Activated B cell treated with CpG ODN at 0.5 μM for 24 hours (primary cell): Measurements from ENCODE around the gene ACAP2. TPM values are rescaled to one million over a fixed set of nuclear protein-coding genes. Genes with fewer than 3 reads are reported as not detected.

Experiments
- ATAC-seq: fragments of 200-7000 bp; cut with Tn5 transposase; one replicate; pipeline ENCODE4 v1.10.0; 2021; ENCODE audit warnings: low read depth, mild to moderate bottlenecking, moderate library complexity
- CTCF ChIA-PET: fragments of 350-600 bp; sonication (Branson Sonifier 250); formaldehyde crosslinking; loops from one replicate; lab custom pipeline; 2021; ENCODE audit warnings: antibody characterized with exemption; lab: Charles Lee
- POLR2A ChIA-PET: fragments of 350-600 bp; sonication (Branson Sonifier 250); formaldehyde crosslinking; loops from one replicate; lab custom pipeline; 2021; ENCODE audit warnings: antibody characterized with exemption; lab: Charles Lee
- DNase-seq: peaks from one replicate; pipeline ENCODE4 v3.0.0; 2022
- H3K27ac Mint-ChIP-seq: one replicate; pipeline ENCODE4 v1.8.0; 2020; ENCODE audit warnings: mixed read lengths
- H3K27me3 Mint-ChIP-seq: one replicate; pipeline ENCODE4 v1.8.0; 2021; ENCODE audit warnings: mixed read lengths
- H3K36me3 Mint-ChIP-seq: one replicate; pipeline ENCODE4 v1.8.0; 2021; ENCODE audit warnings: low read depth, mixed read lengths
- H3K4me1 Mint-ChIP-seq: one replicate; pipeline ENCODE4 v1.8.0; 2021; ENCODE audit warnings: mixed read lengths
- H3K4me3 Mint-ChIP-seq: one replicate; pipeline ENCODE4 v1.8.0; 2020; ENCODE audit warnings: mild to moderate bottlenecking, mixed read lengths
- H3K9me3 Mint-ChIP-seq: one replicate; pipeline ENCODE4 v1.8.0; 2020; ENCODE audit warnings: mixed read lengths
- CTCF ChIP-seq: fragments of 200-600 bp; IDR thresholded peaks from one replicate; pipeline ENCODE4 v1.8.0; 2022; ENCODE audit warnings: antibody characterized with exemption, mild to moderate bottlenecking
- intact Hi-C: fragments of 100-400 bp; cut with micrococcal nuclease; formaldehyde crosslinking; loops from one replicate; pipeline ENCODE4 v1.15.1; 2024
- total RNA-seq: library from RNA; stranded (reverse); gene quantifications from 2 replicates; pipeline ENCODE4 v1.2.3, GENCODE V29; 2022

The ACAP2 gene
- total RNA-seq, 1 donor from 2014 or later, result 89.7 TPM

DNA sequence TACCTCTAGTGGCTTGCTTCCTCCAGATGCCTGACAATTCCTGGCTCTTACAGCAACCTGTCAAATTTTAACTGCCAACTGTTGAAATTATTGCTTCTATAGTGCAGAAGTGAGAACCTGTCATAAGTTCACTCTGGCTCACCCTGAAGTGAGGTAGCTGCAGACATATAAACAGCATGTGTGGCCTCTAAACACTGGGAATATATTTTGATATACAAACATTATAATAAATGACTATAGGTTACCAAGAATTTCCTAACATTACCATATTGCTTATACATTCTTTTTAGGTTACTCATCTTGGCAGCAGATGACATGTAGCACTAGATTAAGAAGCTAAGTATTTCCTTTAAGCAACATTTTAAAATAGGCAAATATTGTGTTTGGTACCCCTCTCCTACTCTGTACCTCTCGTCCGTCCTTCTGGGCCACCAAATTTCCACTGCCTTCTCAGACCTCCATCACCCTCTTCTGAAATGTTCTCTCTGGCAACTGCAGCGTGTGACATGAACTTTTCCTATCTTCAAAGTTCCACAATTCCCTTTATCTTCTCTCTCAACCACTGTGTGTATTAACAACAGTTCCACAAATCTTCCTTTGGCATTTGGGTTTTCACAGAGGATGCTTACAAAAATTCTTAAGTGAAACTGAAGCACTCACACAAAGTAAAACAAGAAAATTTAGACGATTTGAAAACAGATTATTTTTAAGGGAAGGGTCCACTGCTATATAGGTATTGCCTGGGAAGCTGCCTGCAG lies 156.5 kb downstream of the ACAP2 start:
- Mint-ChIP-seq H3K36me3 (peaks cover 75% of the 10 kb centered on the region), H3K4me3 (no peak overlapping the region), H3K4me1 (no peaks in the 10 kb centered on the region), H3K27me3 (no peaks in the 10 kb centered on the region), H3K27ac (no peak overlapping the region), H3K9me3 (no peaks in the 10 kb centered on the region)
- DNase-seq (no peak), ATAC-seq (no peak)
- ChIA-PET POLR2A (interaction anchor here (1.3 kb wide), 1 partner anchor 15 kb away, joined by 3 read pairs; the partner anchor contains the start of gene XXYLT1), CTCF (interaction anchor here (1.8 kb wide), 1 partner anchor 15 kb away, joined by 5 read pairs; the partner anchor contains the start of gene XXYLT1)
- no peak for TF ChIP-seq CTCF
- intact Hi-C loops, result no loop called here

DNA sequence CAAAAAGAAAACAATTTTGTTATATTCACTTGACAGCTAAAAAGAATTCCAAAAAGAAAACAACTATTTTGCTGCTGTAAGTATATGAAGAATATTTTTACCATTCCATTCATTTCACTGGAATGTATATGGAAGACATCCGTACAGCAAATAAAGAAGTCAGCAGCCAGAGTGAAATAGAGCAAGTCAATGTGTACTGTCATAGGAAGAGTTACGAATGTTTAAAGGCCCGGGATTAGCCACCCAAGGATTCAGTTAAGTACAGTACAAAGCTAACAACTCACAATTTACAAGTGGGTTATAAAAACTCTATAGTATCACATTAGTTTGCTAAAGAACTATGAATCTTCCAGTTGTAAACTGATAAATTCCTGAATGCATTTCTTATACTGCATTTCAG lies 157.4 kb downstream of the ACAP2 start:
- Mint-ChIP-seq H3K4me3 (no peak overlapping the region), H3K27ac (no peak overlapping the region), H3K27me3 (no peaks in the 10 kb centered on the region), H3K36me3 (peaks cover 72% of the 10 kb centered on the region), H3K4me1 (no peaks in the 10 kb centered on the region), H3K9me3 (no peaks in the 10 kb centered on the region)
- no peak for TF ChIP-seq CTCF
- ATAC-seq (no peak), DNase-seq (no peak)
- ChIA-PET CTCF (interaction anchor here (1.8 kb wide), 1 partner anchor 14 kb away, joined by 5 read pairs; the partner anchor contains the start of gene XXYLT1), POLR2A (no interaction called here)
- intact Hi-C loops, result no loop called here

- Mint-ChIP-seq H3K27me3 (no peaks in the 10 kb centered on the region), H3K9me3 (no peaks in the 10 kb centered on the region), H3K27ac (no peak overlapping the region), H3K36me3 (peaks cover 67% of the 10 kb centered on the region), H3K4me1 (no peaks in the 10 kb centered on the region), H3K4me3 (no peak overlapping the region)
- ChIA-PET POLR2A (no interaction called here), CTCF (interaction anchor here (1.8 kb wide), 1 partner anchor 14 kb away, joined by 5 read pairs; the partner anchor contains the start of gene XXYLT1)
- TF ChIP-seq CTCF, result no peak
- intact Hi-C loops, result no loop called here
- no peak for DNase-seq
- no peak for ATAC-seq
Observed at GRCh38 chr3:195284842-195285241, 158.0 kb downstream of the ACAP2 start.

- POLR2A ChIA-PET, result interaction anchor here (1.4 kb wide), 1 partner anchor 9 kb away, joined by 3 read pairs; no protein-coding TSS in a partner anchor
Observed at GRCh38 chr3:195282961-195283360, 159.9 kb downstream of the ACAP2 start.

More at GRCh38 chr3:195282961-195283360, 159.9 kb downstream of the ACAP2 start:
- no peak overlapping the region for H3K4me3 Mint-ChIP-seq
- no peaks in the 10 kb centered on the region for H3K27me3 Mint-ChIP-seq
- no peak overlapping the region for H3K27ac Mint-ChIP-seq
- intact Hi-C loops, result no loop called here
- DNase-seq, result no peak
- ATAC-seq, result no peak
- CTCF ChIA-PET, result interaction anchor here (2.1 kb wide), 1 partner anchor 11 kb away, joined by 6 read pairs; the partner anchor contains the start of gene XXYLT1
- H3K9me3 Mint-ChIP-seq, result no peaks in the 10 kb centered on the region
- H3K4me1 Mint-ChIP-seq, result no peaks in the 10 kb centered on the region
- no peak for TF ChIP-seq CTCF
- peaks cover 60% of the 10 kb centered on the region for H3K36me3 Mint-ChIP-seq
